ENCODE measurements around the gene ARHGEF37.

The ARHGEF37 gene

GRCh38 chr5:149567226-149567625 lies 14.1 kb upstream of the ARHGEF37 start:
- Histone ChIP-seq H3K27ac (ENCODE audit: low read depth, low read length) (no peak overlapping the region), H3K27me3 (ENCODE audit: control insufficient read depth, insufficient read depth, low read length) (no peaks in the 10 kb centered on the region), H3K9me3 (ENCODE audit: control insufficient read depth, insufficient read depth, low read length) (no peaks in the 10 kb centered on the region), H3K4me1 (ENCODE audit: control insufficient read depth, insufficient read depth, low read length) (peaks cover 11% of the 10 kb centered on the region), H3K36me3 (ENCODE audit: control insufficient read depth, insufficient read depth, low read length) (no peaks in the 10 kb centered on the region), H3K4me3 (ENCODE audit: low read depth, low read length) (no peak overlapping the region), H3K9ac (ENCODE audit: low read depth, low read length) (no peak overlapping the region)

DNA sequence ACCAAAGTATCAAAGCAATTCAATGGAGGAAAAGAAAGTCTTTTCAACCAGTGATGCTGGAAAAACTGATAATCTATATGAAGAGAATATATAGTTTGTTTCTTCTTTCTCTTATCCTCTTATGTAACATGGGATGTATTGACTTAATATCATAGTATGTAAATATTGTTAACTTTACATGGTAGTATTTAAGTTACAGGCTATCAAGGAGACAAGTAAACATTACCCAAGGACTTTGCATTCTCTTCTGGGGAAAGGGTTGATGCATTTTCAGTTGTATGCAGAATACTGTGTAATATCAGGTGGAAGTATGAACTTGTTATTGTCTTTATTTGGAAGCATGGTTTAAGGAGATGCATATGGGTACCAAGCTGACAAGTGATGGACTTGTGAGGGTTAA lies 9.1 kb upstream of the ARHGEF37 start:
- Histone ChIP-seq H3K4me3 (ENCODE audit: low read depth, low read length) (no peak overlapping the region), H3K4me1 (ENCODE audit: control insufficient read depth, insufficient read depth, low read length) (no peaks in the 10 kb centered on the region), H3K36me3 (ENCODE audit: control insufficient read depth, insufficient read depth, low read length) (no peaks in the 10 kb centered on the region), H3K27me3 (ENCODE audit: control insufficient read depth, insufficient read depth, low read length) (no peaks in the 10 kb centered on the region), H3K9me3 (ENCODE audit: control insufficient read depth, insufficient read depth, low read length) (no peaks in the 10 kb centered on the region), H3K9ac (ENCODE audit: low read depth, low read length) (no peak overlapping the region), H3K27ac (ENCODE audit: low read depth, low read length) (no peak overlapping the region)

DNA sequence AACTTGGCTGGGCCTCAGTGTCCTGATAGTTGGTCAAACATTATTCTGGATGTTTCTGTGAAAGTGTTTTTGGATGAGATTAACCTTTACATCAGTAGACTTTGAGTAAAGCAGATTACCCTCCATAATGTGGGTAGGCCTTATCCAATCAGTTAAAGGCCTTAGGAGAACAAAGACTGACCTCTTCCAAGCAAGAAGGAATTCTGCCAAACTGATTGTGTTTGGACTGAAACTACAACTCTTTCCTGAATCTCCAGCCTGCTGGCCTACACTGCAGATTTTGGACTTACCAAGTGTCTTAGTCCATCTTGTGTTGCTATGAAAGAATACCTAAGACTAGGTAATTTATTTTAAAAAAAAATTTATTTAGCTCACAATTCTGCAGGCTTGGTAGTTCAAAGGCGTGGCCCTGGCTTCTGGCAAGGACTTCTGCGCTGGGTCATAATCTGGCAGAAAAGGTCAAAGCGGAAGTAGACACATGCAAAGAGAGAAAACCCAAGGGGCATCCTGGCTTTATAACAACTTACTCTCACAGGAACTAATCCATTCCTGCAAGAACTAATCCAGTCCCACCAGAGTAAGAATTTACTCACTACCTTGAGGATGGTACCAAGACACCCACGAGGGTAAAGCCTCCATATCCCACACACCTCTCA lies 8.6 kb upstream of the ARHGEF37 start:
- Histone ChIP-seq H3K4me1 (ENCODE audit: control insufficient read depth, insufficient read depth, low read length) (no peaks in the 10 kb centered on the region), H3K27ac (ENCODE audit: low read depth, low read length) (no peak overlapping the region), H3K36me3 (ENCODE audit: control insufficient read depth, insufficient read depth, low read length) (no peaks in the 10 kb centered on the region), H3K4me3 (ENCODE audit: low read depth, low read length) (no peak overlapping the region), H3K9ac (ENCODE audit: low read depth, low read length) (no peak overlapping the region), H3K27me3 (ENCODE audit: control insufficient read depth, insufficient read depth, low read length) (no peaks in the 10 kb centered on the region), H3K9me3 (ENCODE audit: control insufficient read depth, insufficient read depth, low read length) (no peaks in the 10 kb centered on the region)

- Histone ChIP-seq H3K27ac (ENCODE audit: low read depth, low read length) (no peak overlapping the region), H3K4me3 (ENCODE audit: low read depth, low read length) (no peak overlapping the region), H3K4me1 (ENCODE audit: control insufficient read depth, insufficient read depth, low read length) (no peaks in the 10 kb centered on the region), H3K9me3 (ENCODE audit: control insufficient read depth, insufficient read depth, low read length) (no peaks in the 10 kb centered on the region), H3K27me3 (ENCODE audit: control insufficient read depth, insufficient read depth, low read length) (peaks cover 3% of the 10 kb centered on the region), H3K36me3 (ENCODE audit: control insufficient read depth, insufficient read depth, low read length) (no peaks in the 10 kb centered on the region), H3K9ac (ENCODE audit: low read depth, low read length) (no peak overlapping the region)
Measured at GRCh38 chr5:149575131-149575530, 6.2 kb upstream of the ARHGEF37 start.

- Histone ChIP-seq H3K9me3 (ENCODE audit: control insufficient read depth, insufficient read depth, low read length) (no peaks in the 10 kb centered on the region), H3K27me3 (ENCODE audit: control insufficient read depth, insufficient read depth, low read length) (peaks cover 12% of the 10 kb centered on the region), H3K4me1 (ENCODE audit: control insufficient read depth, insufficient read depth, low read length) (peaks cover 5% of the 10 kb centered on the region; the same call in 1 of the 2 replicates), H3K27ac (ENCODE audit: low read depth, low read length) (no peak overlapping the region), H3K36me3 (ENCODE audit: control insufficient read depth, insufficient read depth, low read length) (no peaks in the 10 kb centered on the region), H3K9ac (ENCODE audit: low read depth, low read length) (no peak overlapping the region), H3K4me3 (ENCODE audit: low read depth, low read length) (no peak overlapping the region)
Measured at GRCh38 chr5:149576021-149576420, 5.3 kb upstream of the ARHGEF37 start.

GRCh38 chr5:149578896-149579295 lies 2.4 kb upstream of the ARHGEF37 start:
- Histone ChIP-seq H3K4me3 (ENCODE audit: low read depth, low read length) (no peak overlapping the region), H3K27ac (ENCODE audit: low read depth, low read length) (no peak overlapping the region), H3K4me1 (ENCODE audit: control insufficient read depth, insufficient read depth, low read length) (peaks cover 12% of the 10 kb centered on the region), H3K9me3 (ENCODE audit: control insufficient read depth, insufficient read depth, low read length) (no peaks in the 10 kb centered on the region), H3K27me3 (ENCODE audit: control insufficient read depth, insufficient read depth, low read length) (peaks cover 24% of the 10 kb centered on the region), H3K36me3 (ENCODE audit: control insufficient read depth, insufficient read depth, low read length) (no peaks in the 10 kb centered on the region), H3K9ac (ENCODE audit: low read depth, low read length) (no peak overlapping the region)

DNA sequence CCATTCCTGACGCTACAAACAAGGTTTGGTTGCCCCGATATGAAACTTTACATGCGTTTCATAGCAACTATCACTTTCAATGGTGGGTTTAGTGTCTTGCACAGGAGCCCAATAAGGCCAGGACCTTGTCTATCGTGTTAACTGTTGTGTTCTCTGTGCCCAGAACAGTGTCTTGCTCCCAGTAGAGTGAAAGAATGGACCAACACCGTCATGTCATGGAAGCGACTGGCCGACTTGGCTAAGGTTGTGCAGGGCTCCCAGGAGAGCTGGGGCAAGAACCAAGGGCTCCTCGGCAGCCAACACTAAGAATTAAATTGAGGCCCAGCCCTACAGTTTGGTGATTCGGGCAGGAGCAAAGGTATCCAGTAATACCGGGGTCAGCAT lies 498 bp upstream of the ARHGEF37 start:
- Histone ChIP-seq H3K9me3 (ENCODE audit: control insufficient read depth, insufficient read depth, low read length) (no peaks in the 10 kb centered on the region), H3K36me3 (ENCODE audit: control insufficient read depth, insufficient read depth, low read length) (no peaks in the 10 kb centered on the region), H3K4me1 (ENCODE audit: control insufficient read depth, insufficient read depth, low read length) (peaks cover 12% of the 10 kb centered on the region), H3K27ac (ENCODE audit: low read depth, low read length) (no peak overlapping the region), H3K4me3 (ENCODE audit: low read depth, low read length) (peak overlapping the region; percentile 66), H3K9ac (ENCODE audit: low read depth, low read length) (no peak overlapping the region), H3K27me3 (ENCODE audit: control insufficient read depth, insufficient read depth, low read length) (peaks cover 24% of the 10 kb centered on the region)

DNA sequence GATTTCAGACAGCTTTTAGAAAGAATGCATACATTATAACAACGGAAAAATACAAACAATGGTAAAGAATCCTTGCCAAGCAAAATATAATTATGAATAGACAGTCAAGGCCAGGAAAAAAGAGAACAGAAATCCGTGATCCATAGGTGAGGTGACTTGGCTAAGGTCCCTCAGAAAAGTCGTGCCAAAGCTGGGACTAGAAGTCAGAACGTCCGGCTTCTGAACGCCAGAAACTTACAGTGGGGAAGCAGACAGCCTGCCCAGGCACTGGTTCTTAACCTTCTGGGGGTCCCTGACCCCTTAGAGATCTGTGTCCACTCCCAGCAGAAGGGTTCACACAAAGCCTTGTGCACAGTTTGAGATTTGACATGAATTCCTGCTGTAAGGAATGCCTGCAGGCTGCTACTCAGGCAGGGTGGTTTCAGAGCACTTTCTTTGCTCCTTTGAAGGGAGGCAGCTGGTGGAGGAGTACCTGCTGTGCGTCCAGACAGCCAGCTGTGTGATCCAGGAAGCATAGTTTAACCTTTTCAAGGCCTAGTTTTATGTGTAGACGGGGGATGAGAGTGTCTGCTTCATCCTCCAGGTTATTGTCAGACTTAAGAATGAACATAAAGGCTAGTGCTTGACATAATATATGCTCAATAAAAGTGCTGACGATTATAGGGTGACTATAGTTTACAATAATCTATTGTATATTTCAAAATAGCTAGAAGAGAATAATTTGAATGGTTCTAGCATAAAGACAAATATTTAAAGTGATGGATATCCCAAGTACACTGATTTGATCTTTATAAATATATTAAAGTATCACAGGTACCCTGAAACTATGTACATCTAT lies 852 bp downstream of the ARHGEF37 start:
- peak overlapping the region; percentile 21 for H3K27ac ChIP-seq (ENCODE audit: low read depth, low read length)
- H3K4me3 ChIP-seq (ENCODE audit: low read depth, low read length): peak overlapping the region; percentile 66
- H3K9ac ChIP-seq (ENCODE audit: low read depth, low read length): no peak overlapping the region
- H3K36me3 ChIP-seq (ENCODE audit: control insufficient read depth, insufficient read depth, low read length): no peaks in the 10 kb centered on the region
- peaks cover 12% of the 10 kb centered on the region for H3K4me1 ChIP-seq (ENCODE audit: control insufficient read depth, insufficient read depth, low read length)
- peaks cover 24% of the 10 kb centered on the region for H3K27me3 ChIP-seq (ENCODE audit: control insufficient read depth, insufficient read depth, low read length)
- no peaks in the 10 kb centered on the region for H3K9me3 ChIP-seq (ENCODE audit: control insufficient read depth, insufficient read depth, low read length)

- Histone ChIP-seq H3K4me1 (ENCODE audit: control insufficient read depth, insufficient read depth, low read length) (peaks cover 12% of the 10 kb centered on the region), H3K27ac (ENCODE audit: low read depth, low read length) (no peak overlapping the region), H3K27me3 (ENCODE audit: control insufficient read depth, insufficient read depth, low read length) (peaks cover 24% of the 10 kb centered on the region), H3K4me3 (ENCODE audit: low read depth, low read length) (no peak overlapping the region), H3K36me3 (ENCODE audit: control insufficient read depth, insufficient read depth, low read length) (no peaks in the 10 kb centered on the region), H3K9ac (ENCODE audit: low read depth, low read length) (no peak overlapping the region), H3K9me3 (ENCODE audit: control insufficient read depth, insufficient read depth, low read length) (no peaks in the 10 kb centered on the region)
Measured at GRCh38 chr5:149583394-149583793, 2.1 kb downstream of the ARHGEF37 start.

GRCh38 chr5:149584121-149584520 lies 2.8 kb downstream of the ARHGEF37 start:
- no peak overlapping the region for H3K27ac ChIP-seq (ENCODE audit: low read depth, low read length)
- H3K27me3 ChIP-seq (ENCODE audit: control insufficient read depth, insufficient read depth, low read length): peaks cover 24% of the 10 kb centered on the region
- no peak overlapping the region for H3K9ac ChIP-seq (ENCODE audit: low read depth, low read length)
- no peaks in the 10 kb centered on the region for H3K9me3 ChIP-seq (ENCODE audit: control insufficient read depth, insufficient read depth, low read length)
- H3K36me3 ChIP-seq (ENCODE audit: control insufficient read depth, insufficient read depth, low read length): no peaks in the 10 kb centered on the region
- peaks cover 12% of the 10 kb centered on the region for H3K4me1 ChIP-seq (ENCODE audit: control insufficient read depth, insufficient read depth, low read length)
- H3K4me3 ChIP-seq (ENCODE audit: low read depth, low read length): no peak overlapping the region

- H3K27ac ChIP-seq (ENCODE audit: low read depth, low read length): no peak overlapping the region
- H3K36me3 ChIP-seq (ENCODE audit: control insufficient read depth, insufficient read depth, low read length): no peaks in the 10 kb centered on the region
- H3K9me3 ChIP-seq (ENCODE audit: control insufficient read depth, insufficient read depth, low read length): no peaks in the 10 kb centered on the region
- H3K4me3 ChIP-seq (ENCODE audit: low read depth, low read length): no peak overlapping the region
- peaks cover 13% of the 10 kb centered on the region for H3K27me3 ChIP-seq (ENCODE audit: control insufficient read depth, insufficient read depth, low read length)
- no peak overlapping the region for H3K9ac ChIP-seq (ENCODE audit: low read depth, low read length)
- peaks cover 9% of the 10 kb centered on the region for H3K4me1 ChIP-seq (ENCODE audit: control insufficient read depth, insufficient read depth, low read length)
Measured at GRCh38 chr5:149585910-149586309, 4.6 kb downstream of the ARHGEF37 start.

Measured in HUES48 (cell line).